Mammary epithelial cell (primary cell): Measurements from ENCODE around the gene PPP1R18.
A peak's percentile ranks its signal among the peaks of the same experiment; 100 is the strongest.

ENCODE experiments used
- EZH2 ChIP-seq: IDR thresholded peaks from 2 replicates; pipeline ENCODE4 v1.6.1; 2012; ENCODE audit warnings: low read length, inconsistent platforms, borderline replicate concordance
- TF ChIP-seq, protein P1 (sequence below), 2 donors: IDR thresholded peaks in 1 of 2; conservative IDR thresholded peaks in 1 of 2; 2 replicates each; pipeline ENCODE4 v1.5.1; 2011 to 2012; ENCODE audit warnings: inconsistent platforms in 2 of 2, low read length in 2 of 2, mild to moderate bottlenecking in 2 of 2, control low read depth in 1 of 2, low read depth in 1 of 2; ENCODE audit not compliant: insufficient read depth in 1 of 2; ENCODE audit errors: extremely low read depth in 1 of 2

DNA sequence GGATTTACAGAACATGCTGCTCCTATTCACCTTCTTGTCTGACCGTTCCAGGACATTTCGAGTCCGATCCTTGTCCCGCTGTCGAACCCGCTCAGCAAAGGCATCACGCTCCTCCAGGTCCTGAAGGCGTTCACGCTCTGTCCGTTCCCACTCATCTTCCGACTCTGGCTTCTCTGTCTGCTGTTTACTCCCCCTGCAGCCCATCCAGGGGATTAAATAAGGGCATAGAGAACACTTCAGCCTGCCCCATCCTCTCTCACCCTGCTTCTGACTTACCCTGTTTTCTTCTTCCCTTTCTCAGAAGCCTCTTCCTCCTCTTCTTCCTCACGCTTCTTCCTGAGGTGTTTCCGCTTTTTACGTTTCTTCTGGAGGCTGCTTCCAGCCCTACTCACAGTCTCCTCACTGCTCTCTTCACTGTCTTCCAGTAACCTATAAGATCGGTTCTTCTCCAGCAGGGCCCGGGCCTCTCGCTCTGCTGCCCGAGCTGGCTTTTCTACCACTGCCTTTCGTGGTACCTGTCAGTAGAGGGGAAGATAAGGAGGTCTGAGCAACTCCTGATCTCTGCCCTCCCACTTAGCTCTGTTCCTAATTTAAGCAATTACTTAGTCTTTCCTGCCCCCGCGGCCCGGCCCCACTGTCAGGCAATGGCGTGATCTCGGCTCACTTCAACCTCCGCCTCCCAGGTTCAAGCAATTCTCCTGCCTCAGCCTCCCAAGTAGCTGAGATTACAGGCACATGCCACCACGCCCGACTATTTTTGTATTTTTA lies 15.5 kb downstream of the PPP1R18 start:
- TF ChIP-seq, protein P1, sequence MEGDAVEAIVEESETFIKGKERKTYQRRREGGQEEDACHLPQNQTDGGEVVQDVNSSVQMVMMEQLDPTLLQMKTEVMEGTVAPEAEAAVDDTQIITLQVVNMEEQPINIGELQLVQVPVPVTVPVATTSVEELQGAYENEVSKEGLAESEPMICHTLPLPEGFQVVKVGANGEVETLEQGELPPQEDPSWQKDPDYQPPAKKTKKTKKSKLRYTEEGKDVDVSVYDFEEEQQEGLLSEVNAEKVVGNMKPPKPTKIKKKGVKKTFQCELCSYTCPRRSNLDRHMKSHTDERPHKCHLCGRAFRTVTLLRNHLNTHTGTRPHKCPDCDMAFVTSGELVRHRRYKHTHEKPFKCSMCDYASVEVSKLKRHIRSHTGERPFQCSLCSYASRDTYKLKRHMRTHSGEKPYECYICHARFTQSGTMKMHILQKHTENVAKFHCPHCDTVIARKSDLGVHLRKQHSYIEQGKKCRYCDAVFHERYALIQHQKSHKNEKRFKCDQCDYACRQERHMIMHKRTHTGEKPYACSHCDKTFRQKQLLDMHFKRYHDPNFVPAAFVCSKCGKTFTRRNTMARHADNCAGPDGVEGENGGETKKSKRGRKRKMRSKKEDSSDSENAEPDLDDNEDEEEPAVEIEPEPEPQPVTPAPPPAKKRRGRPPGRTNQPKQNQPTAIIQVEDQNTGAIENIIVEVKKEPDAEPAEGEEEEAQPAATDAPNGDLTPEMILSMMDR (conservative IDR thresholded peaks at IDR 0.05 in 1 of 2, IDR thresholded peaks at IDR 0.05 in 1 of 2; ENCODE audit: extremely low read depth in 1 of 2, insufficient read depth in 1 of 2, low read depth in 1 of 2, low read length in 2 of 2): peak in 1 of 2 donors; percentile 17
- TF ChIP-seq EZH2: no peak
